Bronchial epithelial cell (primary cell): ENCODE data around the gene DPM2. TPM values are rescaled to one million over a fixed set of nuclear protein-coding genes. Genes with fewer than 3 reads are reported as not detected.

Experiments
- DNase-seq: peaks from one replicate; pipeline ENCODE4 v3.0.0-alpha.2; 2010; ENCODE audit warnings: low read depth
- FAIRE-seq: peaks from 2 replicates; lab custom pipeline; 2011; peaks lifted over from hg19 to GRCh38; lab: Jason Lieb, UNC
- H3K27me3 ChIP-seq: 2 replicates; pipeline ENCODE4 v1.5.1; 2011; ENCODE audit warnings: low read length; ENCODE audit not compliant: control insufficient read depth, insufficient read depth
- H3K36me3 ChIP-seq: 2 replicates; pipeline ENCODE4 v1.5.1; 2011; ENCODE audit warnings: low read length; ENCODE audit not compliant: control insufficient read depth, insufficient read depth
- H3K4me3 ChIP-seq: 2 replicates; pipeline ENCODE4 v1.5.1; 2011; ENCODE audit warnings: mild to moderate bottlenecking, low read depth, low read length, control low read depth
- CTCF ChIP-seq: IDR thresholded peaks from 2 replicates; pipeline ENCODE4 v1.5.1; 2011; ENCODE audit warnings: mild to moderate bottlenecking, moderate library complexity, low read length, control low read depth, inconsistent platforms; ENCODE audit not compliant: insufficient read depth, severe bottlenecking
- total RNA-seq: library from RNA; depleted of rRNA; stranded (reverse); fragments of >200 nt; gene quantifications from 2 replicates; pipeline ENCODE4 v1.2.1, GENCODE V29; 2014

The DPM2 gene
- total RNA-seq, 1 donor from 2014 or later, result 11.8 TPM

- Histone ChIP-seq H3K27me3 (no peaks in the 10 kb centered on the region), H3K36me3 (no peaks in the 10 kb centered on the region), H3K4me3 (peak overlapping the region; percentile 70)
- no peak for TF ChIP-seq CTCF
- no peak for FAIRE-seq
- no peak for DNase-seq
These were observed 9.5 kb downstream of the DPM2 start for GRCh38 chr9:127927988-127928675.

GRCh38 chr9:127927201-127927987 is 10.3 kb downstream of the DPM2 start:
- Histone ChIP-seq H3K27me3 (no peaks in the 10 kb centered on the region), H3K36me3 (no peaks in the 10 kb centered on the region), H3K4me3 (peak overlapping the region; percentile 70)
- FAIRE-seq, result no peak
- no peak for TF ChIP-seq CTCF
- peak; percentile 64 for DNase-seq

GRCh38 chr9:127926906-127927200 is 10.8 kb downstream of the DPM2 start:
- DNase-seq (no peak), FAIRE-seq (no peak)
- H3K36me3 ChIP-seq, result no peaks in the 10 kb centered on the region
- TF ChIP-seq CTCF, result no peak
- H3K4me3 ChIP-seq, result peak overlapping the region; percentile 70
- no peaks in the 10 kb centered on the region for H3K27me3 ChIP-seq

- no peak for TF ChIP-seq CTCF
- DNase-seq (no peak), FAIRE-seq (no peak)
- Histone ChIP-seq H3K36me3 (no peaks in the 10 kb centered on the region), H3K27me3 (no peaks in the 10 kb centered on the region), H3K4me3 (peak overlapping the region; percentile 70)
These were observed 11.4 kb downstream of the DPM2 start for GRCh38 chr9:127925959-127926905.

- no peak for TF ChIP-seq CTCF
- no peak overlapping the region for H3K4me3 ChIP-seq
- FAIRE-seq, result no peak
- no peaks in the 10 kb centered on the region for H3K36me3 ChIP-seq
- no peaks in the 10 kb centered on the region for H3K27me3 ChIP-seq
- no peak for DNase-seq
These were observed 12.8 kb downstream of the DPM2 start for GRCh38 chr9:127924736-127925444.
